Left ventricle myocardium superior (tissue), 1 donor: Measurements from ENCODE around the gene GSPT2. TPM values are rescaled to one million over a fixed set of nuclear protein-coding genes. Genes with fewer than 3 reads are reported as not detected.

ENCODE experiments used
- total RNA-seq: library from RNA; stranded (reverse); fragmentation: NEBNext Ultra II Directional; extraction: Animal tissue kit (Norgen Biotek cat#: 25700); gene quantifications from one replicate; pipeline ENCODE4 v1.2.1, GENCODE V29; 2021
- donor health status: DM: no; HTN: yes; CAD: no; lungs with severe emphysema.

Gene GSPT2
- total RNA-seq, 1 donor from 2014 or later: 8.5 TPM

Other genes with a start within 250 kb of the GSPT2 start
- 0.10 TPM for gene NUDT11, start 246.8 kb upstream of the GSPT2 start, total RNA-seq
- not detected for gene CENPVL3, start 124.5 kb upstream of the GSPT2 start, total RNA-seq
- gene CENPVL2, start 60.6 kb upstream of the GSPT2 start, total RNA-seq: not detected
- gene CENPVL1, start 32.9 kb upstream of the GSPT2 start, total RNA-seq: not detected
- 68.3 TPM for gene MAGED1, start 150.2 kb downstream of the GSPT2 start, total RNA-seq